Measurements from ENCODE around the gene TBC1D28.
"Not testable (repeated sequence)": the region's sequence is repeated elsewhere in the genome, so short reads cannot be mapped to it uniquely, and the experiment has no call there.

TBC1D28 gene

DNA sequence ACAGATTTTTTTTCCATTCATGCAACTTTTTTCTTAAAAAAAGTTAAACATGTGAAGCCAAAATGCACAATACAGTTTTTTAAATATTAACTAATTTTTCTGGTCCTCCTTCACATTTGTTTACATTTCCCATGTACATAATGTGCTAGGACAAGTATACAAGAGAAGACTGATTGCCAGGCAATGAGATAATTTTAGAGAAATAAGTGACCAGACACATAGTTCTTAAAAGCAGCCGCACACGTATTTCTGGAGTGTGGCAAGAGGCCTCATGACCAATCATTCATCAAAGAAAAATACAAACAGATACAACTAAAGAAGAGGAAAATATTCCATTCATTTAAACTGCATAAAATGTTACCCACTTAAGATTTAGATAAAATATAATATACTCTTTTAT is 22.1 kb upstream of the TBC1D28 start:
- not testable (repeated sequence) for H3K9ac ChIP-seq (ENCODE audit: low read length); H3K27me3 ChIP-seq (ENCODE audit: control insufficient read depth in 1 of 2, insufficient read depth in 1 of 2, low read length in 2 of 2); DNase-seq; H3K4me3 ChIP-seq (ENCODE audit: insufficient read depth in 1 of 2, low read depth in 1 of 2, low read length in 2 of 2); H3K23ac ChIP-seq (ENCODE audit: low read length in 2 of 2); H3K79me1 ChIP-seq (replicated peaks; ENCODE audit: low read length, poor library complexity, severe bottlenecking); H3K4me2 ChIP-seq (ENCODE audit: low read length, poor library complexity, severe bottlenecking); H2AFZ ChIP-seq (ENCODE audit: low read depth, low read length); H4K91ac ChIP-seq (ENCODE audit: low read length); H3K4me1 ChIP-seq (ENCODE audit: control insufficient read depth, insufficient read depth, low read depth, low read length); H2BK120ac ChIP-seq (ENCODE audit: low read depth, low read length); H2BK12ac ChIP-seq (ENCODE audit: low read length in 2 of 2); H2BK5ac ChIP-seq (ENCODE audit: low read depth, low read length, poor library complexity, severe bottlenecking); H2AK5ac ChIP-seq (ENCODE audit: low read length, severe bottlenecking); H2BK15ac ChIP-seq (ENCODE audit: low read depth, poor library complexity, severe bottlenecking); H4K8ac ChIP-seq (ENCODE audit: low read length); H3K14ac ChIP-seq (ENCODE audit: low read length in 2 of 2); H3K18ac ChIP-seq (ENCODE audit: low read depth in 1 of 2, low read length in 2 of 2); H3K4ac ChIP-seq (ENCODE audit: low read depth in 1 of 2, low read length in 2 of 2); H3K27ac ChIP-seq (ENCODE audit: low read length, poor library complexity, severe bottlenecking)
- Histone ChIP-seq H3K36me3 (ENCODE audit: control insufficient read depth in 1 of 2, insufficient read depth in 2 of 2, low read depth in 1 of 2, low read length in 2 of 2) (peaks cover 11 to 18% of the 10 kb centered on the region in 2 experiments), H3K9me3 (ENCODE audit: control insufficient read depth, low read length) (peaks cover 53% of the 10 kb centered on the region)
- no CpG with 5 or more reads among the region's 2 CpGs for WGBS

DNA sequence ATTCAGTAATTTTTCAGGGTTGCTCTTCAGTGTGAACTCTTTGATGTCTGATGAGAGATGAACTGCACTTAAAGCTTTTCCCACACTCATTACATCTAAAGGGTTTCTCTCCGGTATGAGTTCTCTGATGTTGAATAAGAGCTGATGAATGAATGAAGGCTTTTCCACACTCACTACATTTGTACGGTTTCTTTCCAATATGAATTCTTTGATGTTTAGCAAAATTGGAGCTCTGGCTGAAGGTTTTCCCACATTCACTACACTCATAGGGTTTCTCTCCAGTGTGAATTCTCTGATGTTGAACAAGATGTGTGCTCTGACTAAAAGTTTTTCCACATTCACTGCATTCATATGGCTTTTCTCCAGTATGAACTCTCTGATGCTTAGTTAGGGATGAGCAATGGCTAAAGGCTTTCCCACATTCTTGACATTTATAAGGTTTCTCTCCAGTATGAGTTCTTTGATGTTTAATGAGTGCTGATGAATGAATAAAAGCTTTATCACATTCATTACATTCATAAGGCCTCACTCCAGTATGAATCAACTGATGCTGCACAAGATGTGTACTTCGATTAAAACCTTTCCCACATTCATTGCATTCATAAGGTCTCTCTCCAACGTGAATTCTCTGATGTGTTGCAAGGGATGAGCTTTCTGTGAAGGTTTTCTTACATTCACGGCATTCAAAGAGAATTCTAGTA is 17.9 kb upstream of the TBC1D28 start:
- H2BK120ac ChIP-seq (ENCODE audit: low read depth, low read length); H3K4ac ChIP-seq (ENCODE audit: low read depth in 1 of 2, low read length in 2 of 2); H3K14ac ChIP-seq (ENCODE audit: low read length in 2 of 2): not testable (repeated sequence)

DNA sequence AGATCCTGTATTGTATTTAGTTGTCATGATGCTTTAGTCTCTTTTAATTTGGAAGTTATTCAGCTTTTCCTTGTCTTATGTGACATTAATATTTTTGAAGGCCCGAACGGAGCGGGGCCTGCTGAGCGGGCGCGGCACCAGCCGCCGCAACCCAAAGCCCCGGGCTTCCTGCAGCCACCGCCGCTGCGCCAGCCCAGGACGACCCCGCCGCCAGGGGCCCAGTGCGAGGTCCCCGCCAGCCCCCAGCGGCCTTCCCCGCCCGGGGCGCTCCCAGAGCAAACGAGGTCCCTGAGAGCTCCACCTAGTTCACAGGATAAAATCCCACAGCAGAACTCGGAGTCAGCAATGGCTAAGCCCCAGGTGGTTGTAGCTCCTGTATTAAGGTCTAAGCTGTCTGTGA is 5.9 kb upstream of the TBC1D28 start:
- H2BK15ac ChIP-seq (ENCODE audit: low read depth, poor library complexity, severe bottlenecking); H3K4me3 ChIP-seq (ENCODE audit: insufficient read depth in 1 of 2, low read depth in 1 of 2, low read length in 2 of 2); H3K27ac ChIP-seq (ENCODE audit: low read length, poor library complexity, severe bottlenecking); H3K4ac ChIP-seq (ENCODE audit: low read depth in 1 of 2, low read length in 2 of 2); H3K79me1 ChIP-seq (replicated peaks; ENCODE audit: low read length, poor library complexity, severe bottlenecking); H3K18ac ChIP-seq (ENCODE audit: low read depth in 1 of 2, low read length in 2 of 2); H3K4me1 ChIP-seq (ENCODE audit: control insufficient read depth, insufficient read depth, low read depth, low read length); H3K36me3 ChIP-seq (ENCODE audit: control insufficient read depth in 1 of 2, insufficient read depth in 2 of 2, low read depth in 1 of 2, low read length in 2 of 2); H2BK5ac ChIP-seq (ENCODE audit: low read depth, low read length, poor library complexity, severe bottlenecking); DNase-seq; H3K27me3 ChIP-seq (ENCODE audit: control insufficient read depth in 1 of 2, insufficient read depth in 1 of 2, low read length in 2 of 2); H3K23ac ChIP-seq (ENCODE audit: low read length in 2 of 2); H2AFZ ChIP-seq (ENCODE audit: low read depth, low read length); H2AK5ac ChIP-seq (ENCODE audit: low read length, severe bottlenecking); H2BK12ac ChIP-seq (ENCODE audit: low read length in 2 of 2); H3K14ac ChIP-seq (ENCODE audit: low read length in 2 of 2); H4K91ac ChIP-seq (ENCODE audit: low read length); H3K4me2 ChIP-seq (ENCODE audit: low read length, poor library complexity, severe bottlenecking); H3K9me3 ChIP-seq (ENCODE audit: control insufficient read depth, low read length); H3K9ac ChIP-seq (ENCODE audit: low read length); H4K8ac ChIP-seq (ENCODE audit: low read length); H2BK120ac ChIP-seq (ENCODE audit: low read depth, low read length): not testable (repeated sequence)
- 96% methylated on average over 17 of the region's 23 CpGs for WGBS

More for the DNA sequence above, 17.9 kb upstream of the TBC1D28 start:
- not testable (repeated sequence) for H2AFZ ChIP-seq (ENCODE audit: low read depth, low read length); H4K8ac ChIP-seq (ENCODE audit: low read length); H2AK5ac ChIP-seq (ENCODE audit: low read length, severe bottlenecking); H3K27me3 ChIP-seq (ENCODE audit: control insufficient read depth in 1 of 2, insufficient read depth in 1 of 2, low read length in 2 of 2); DNase-seq; H3K4me1 ChIP-seq (ENCODE audit: control insufficient read depth, insufficient read depth, low read depth, low read length); H3K4me3 ChIP-seq (ENCODE audit: insufficient read depth in 1 of 2, low read depth in 1 of 2, low read length in 2 of 2); H2BK15ac ChIP-seq (ENCODE audit: low read depth, poor library complexity, severe bottlenecking); H3K9ac ChIP-seq (ENCODE audit: low read length); H4K91ac ChIP-seq (ENCODE audit: low read length); H2BK12ac ChIP-seq (ENCODE audit: low read length in 2 of 2); H3K4me2 ChIP-seq (ENCODE audit: low read length, poor library complexity, severe bottlenecking); H3K36me3 ChIP-seq (ENCODE audit: control insufficient read depth in 1 of 2, insufficient read depth in 2 of 2, low read depth in 1 of 2, low read length in 2 of 2); H3K27ac ChIP-seq (ENCODE audit: low read length, poor library complexity, severe bottlenecking); H2BK5ac ChIP-seq (ENCODE audit: low read depth, low read length, poor library complexity, severe bottlenecking); H3K79me1 ChIP-seq (replicated peaks; ENCODE audit: low read length, poor library complexity, severe bottlenecking); H3K23ac ChIP-seq (ENCODE audit: low read length in 2 of 2); H3K18ac ChIP-seq (ENCODE audit: low read depth in 1 of 2, low read length in 2 of 2)
- 91% methylated on average over 2 of the region's 5 CpGs for WGBS
- H3K9me3 ChIP-seq (ENCODE audit: control insufficient read depth, low read length) = peaks cover 37% of the 10 kb centered on the region

DNA sequence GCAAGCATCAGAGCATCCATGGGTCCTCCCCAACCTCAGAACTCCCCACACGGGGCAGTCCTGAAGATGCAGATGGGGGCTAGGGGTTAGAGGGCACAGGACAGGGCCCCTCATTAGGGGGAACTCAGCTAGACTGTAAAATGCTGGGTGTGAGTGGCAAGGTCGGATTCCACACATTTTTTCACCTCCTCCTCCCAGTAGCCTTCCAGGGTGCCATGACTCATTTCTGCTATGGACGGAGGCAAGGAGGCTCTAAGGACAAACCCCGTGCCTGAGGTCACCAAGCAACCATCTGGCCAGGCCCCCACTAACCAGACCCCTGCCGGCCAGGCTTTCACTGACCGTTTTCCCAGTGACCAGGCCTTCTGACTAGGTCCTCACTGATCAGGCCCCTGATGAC is 1.1 kb downstream of the TBC1D28 start:
- WGBS = no CpG with 5 or more reads among the region's 6 CpGs
- not testable (repeated sequence) for H2BK5ac ChIP-seq (ENCODE audit: low read depth, low read length, poor library complexity, severe bottlenecking); H3K36me3 ChIP-seq (ENCODE audit: control insufficient read depth in 1 of 2, insufficient read depth in 2 of 2, low read depth in 1 of 2, low read length in 2 of 2); H3K4me1 ChIP-seq (ENCODE audit: control insufficient read depth, insufficient read depth, low read depth, low read length); H3K14ac ChIP-seq (ENCODE audit: low read length in 2 of 2); H3K9me3 ChIP-seq (ENCODE audit: control insufficient read depth, low read length); H2BK12ac ChIP-seq (ENCODE audit: low read length in 2 of 2); DNase-seq; H3K18ac ChIP-seq (ENCODE audit: low read depth in 1 of 2, low read length in 2 of 2); H3K23ac ChIP-seq (ENCODE audit: low read length in 2 of 2); H2BK15ac ChIP-seq (ENCODE audit: low read depth, poor library complexity, severe bottlenecking); H3K4me2 ChIP-seq (ENCODE audit: low read length, poor library complexity, severe bottlenecking); H3K27me3 ChIP-seq (ENCODE audit: control insufficient read depth in 1 of 2, insufficient read depth in 1 of 2, low read length in 2 of 2); H2AFZ ChIP-seq (ENCODE audit: low read depth, low read length); H2AK5ac ChIP-seq (ENCODE audit: low read length, severe bottlenecking); H2BK120ac ChIP-seq (ENCODE audit: low read depth, low read length); H4K8ac ChIP-seq (ENCODE audit: low read length); H3K4ac ChIP-seq (ENCODE audit: low read depth in 1 of 2, low read length in 2 of 2); H4K91ac ChIP-seq (ENCODE audit: low read length); H3K9ac ChIP-seq (ENCODE audit: low read length); H3K4me3 ChIP-seq (ENCODE audit: insufficient read depth in 1 of 2, low read depth in 1 of 2, low read length in 2 of 2); H3K27ac ChIP-seq (ENCODE audit: low read length, poor library complexity, severe bottlenecking); H3K79me1 ChIP-seq (replicated peaks; ENCODE audit: low read length, poor library complexity, severe bottlenecking)
